Measurements from ENCODE around the gene RGS3. TPM values are rescaled to one million over a fixed set of nuclear protein-coding genes. Genes with fewer than 3 reads are reported as not detected.

Gene RGS3
- total and polyA plus RNA-seq, 10 of the 15 experiments (the other 5 are each of a cell fraction or from before 2014, with no cell fraction given), result 2.9 to 138 (median 28.8) TPM

DNA sequence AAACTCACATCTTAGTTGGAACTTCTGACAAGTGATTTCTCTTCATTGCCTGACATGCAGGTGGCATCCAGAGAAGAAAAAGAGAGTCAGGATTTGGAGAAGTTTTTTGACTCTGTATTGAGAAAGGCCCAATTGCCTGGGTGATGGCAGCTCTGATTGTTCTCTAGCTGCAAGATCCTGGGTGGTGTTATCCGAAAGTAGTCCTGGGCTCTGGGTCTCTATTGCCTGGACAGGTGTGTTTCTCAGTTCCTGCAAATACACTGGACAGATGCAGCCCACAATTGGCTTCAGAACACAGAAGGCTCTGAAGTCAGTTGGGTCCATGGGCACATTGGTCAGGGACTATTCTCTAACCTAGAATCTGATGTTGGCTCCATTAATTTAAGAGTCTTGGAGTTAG lies 67.4 kb downstream of the RGS3 start:
- DNase-seq (ENCODE audit: low read depth, low spot score) (no peak), ATAC-seq (no peak), FAIRE-seq (no peak)
- ChIA-PET SMC1A (ENCODE audit: uncharacterized antibody, unreplicated experiment) (interaction anchor here (1.0 to 1.8 kb wide), 2 partner anchors 33 to 166 kb away, joined by 4 to 6 read pairs; no protein-coding TSS in a partner anchor), RAD21 (ENCODE audit: unreplicated experiment) (interaction anchor here (1.1 to 1.4 kb wide), 2 partner anchors 11 to 42 kb away, joined by 3 read pairs; no protein-coding TSS in a partner anchor), CTCF (interaction anchor here (4.7 kb wide), 1 partner anchor 60 kb away, joined by 19 read pairs; no protein-coding TSS in a partner anchor), POLR2A (interaction anchor here (1.1 kb wide), 1 partner anchor 9 kb away, joined by 4 read pairs; no protein-coding TSS in a partner anchor)
- Histone ChIP-seq H3K79me2 (ENCODE audit: control insufficient read depth, insufficient read depth, low read length) (peaks cover 10% of the 10 kb centered on the region), H3K4me1 (ENCODE audit: control insufficient read depth, insufficient read depth, low read length) (no peaks in the 10 kb centered on the region), H3K9ac (ENCODE audit: control insufficient read depth, insufficient read depth, low read length) (no peak overlapping the region), H3K4me2 (ENCODE audit: control insufficient read depth, insufficient read depth) (no peak overlapping the region), H3K27ac (ENCODE audit: control insufficient read depth, insufficient read depth) (no peak overlapping the region), H3K27me3 (replicated peaks in 1 of 2; ENCODE audit: control insufficient read depth in 2 of 2, insufficient read depth in 2 of 2, low read length in 1 of 2) (no peaks in the 10 kb centered on the region), H3K36me3 (ENCODE audit: control insufficient read depth in 2 of 2, insufficient read depth in 2 of 2, low read length in 1 of 2) (peaks cover 42 to 52% of the 10 kb centered on the region in 2 experiments), H2AFZ (ENCODE audit: control insufficient read depth, low read depth, low read length) (no peak overlapping the region), H4K20me1 (ENCODE audit: control insufficient read depth, insufficient read depth) (peaks cover 15% of the 10 kb centered on the region), H3K4me3 (no peak overlapping the region), H3K9me3 (replicated peaks; ENCODE audit: control insufficient read depth, insufficient read depth, low read length) (no peaks in the 10 kb centered on the region)
- BruUV-seq (replicated peaks), result no TSS peak
- in situ Hi-C loops (cut with MboI), result no loop called here
- 53% methylated on average over 1 of the region's 1 CpG for WGBS (ENCODE audit: insufficient coverage, insufficient replicate concordance, low lambda C conversion rate, missing lambda C conversion rate)
- intact Hi-C loops (cut with micrococcal nuclease; ENCODE audit: unreplicated experiment), result no loop called here
- TF ChIP-seq RB1 (IDR thresholded peaks at IDR 0.05; ENCODE audit: borderline replicate concordance), result no peak
- no peak for TF ChIP-seq POLR2AphosphoS2 (IDR thresholded peaks at IDR 0.05; ENCODE audit: low read depth, low read length)
- no peak for TF ChIP-seq KDM1A (IDR thresholded peaks at IDR 0.05; ENCODE audit: borderline replicate concordance)
- no peak for TF ChIP-seq KAT2A (conservative IDR thresholded peaks at IDR 0.05; ENCODE audit: control insufficient read depth, low read depth, low read length)
- TF ChIP-seq ZNF384 (IDR thresholded peaks at IDR 0.05; ENCODE audit: borderline replicate concordance, low read depth, low read length), result no peak
- TF ChIP-seq, protein P1, sequence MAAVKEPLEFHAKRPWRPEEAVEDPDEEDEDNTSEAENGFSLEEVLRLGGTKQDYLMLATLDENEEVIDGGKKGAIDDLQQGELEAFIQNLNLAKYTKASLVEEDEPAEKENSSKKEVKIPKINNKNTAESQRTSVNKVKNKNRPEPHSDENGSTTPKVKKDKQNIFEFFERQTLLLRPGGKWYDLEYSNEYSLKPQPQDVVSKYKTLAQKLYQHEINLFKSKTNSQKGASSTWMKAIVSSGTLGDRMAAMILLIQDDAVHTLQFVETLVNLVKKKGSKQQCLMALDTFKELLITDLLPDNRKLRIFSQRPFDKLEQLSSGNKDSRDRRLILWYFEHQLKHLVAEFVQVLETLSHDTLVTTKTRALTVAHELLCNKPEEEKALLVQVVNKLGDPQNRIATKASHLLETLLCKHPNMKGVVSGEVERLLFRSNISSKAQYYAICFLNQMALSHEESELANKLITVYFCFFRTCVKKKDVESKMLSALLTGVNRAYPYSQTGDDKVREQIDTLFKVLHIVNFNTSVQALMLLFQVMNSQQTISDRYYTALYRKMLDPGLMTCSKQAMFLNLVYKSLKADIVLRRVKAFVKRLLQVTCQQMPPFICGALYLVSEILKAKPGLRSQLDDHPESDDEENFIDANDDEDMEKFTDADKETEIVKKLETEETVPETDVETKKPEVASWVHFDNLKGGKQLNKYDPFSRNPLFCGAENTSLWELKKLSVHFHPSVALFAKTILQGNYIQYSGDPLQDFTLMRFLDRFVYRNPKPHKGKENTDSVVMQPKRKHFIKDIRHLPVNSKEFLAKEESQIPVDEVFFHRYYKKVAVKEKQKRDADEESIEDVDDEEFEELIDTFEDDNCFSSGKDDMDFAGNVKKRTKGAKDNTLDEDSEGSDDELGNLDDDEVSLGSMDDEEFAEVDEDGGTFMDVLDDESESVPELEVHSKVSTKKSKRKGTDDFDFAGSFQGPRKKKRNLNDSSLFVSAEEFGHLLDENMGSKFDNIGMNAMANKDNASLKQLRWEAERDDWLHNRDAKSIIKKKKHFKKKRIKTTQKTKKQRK (IDR thresholded peaks at IDR 0.05; ENCODE audit: low read depth, low read length), result no peak
- TF ChIP-seq JUNB (IDR thresholded peaks at IDR 0.05), result no peak
- no peak for TF ChIP-seq POLR2AphosphoS5 (IDR thresholded peaks at IDR 0.05; ENCODE audit: low read length)
- no peak for TF ChIP-seq DPF2 (IDR thresholded peaks at IDR 0.05)
- no peak for TF ChIP-seq RAD51 (IDR thresholded peaks at IDR 0.05)
- TF ChIP-seq, protein P2, sequence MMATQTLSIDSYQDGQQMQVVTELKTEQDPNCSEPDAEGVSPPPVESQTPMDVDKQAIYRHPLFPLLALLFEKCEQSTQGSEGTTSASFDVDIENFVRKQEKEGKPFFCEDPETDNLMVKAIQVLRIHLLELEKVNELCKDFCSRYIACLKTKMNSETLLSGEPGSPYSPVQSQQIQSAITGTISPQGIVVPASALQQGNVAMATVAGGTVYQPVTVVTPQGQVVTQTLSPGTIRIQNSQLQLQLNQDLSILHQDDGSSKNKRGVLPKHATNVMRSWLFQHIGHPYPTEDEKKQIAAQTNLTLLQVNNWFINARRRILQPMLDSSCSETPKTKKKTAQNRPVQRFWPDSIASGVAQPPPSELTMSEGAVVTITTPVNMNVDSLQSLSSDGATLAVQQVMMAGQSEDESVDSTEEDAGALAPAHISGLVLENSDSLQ (IDR thresholded peaks at IDR 0.05), result no peak
- TF ChIP-seq, protein P3, sequence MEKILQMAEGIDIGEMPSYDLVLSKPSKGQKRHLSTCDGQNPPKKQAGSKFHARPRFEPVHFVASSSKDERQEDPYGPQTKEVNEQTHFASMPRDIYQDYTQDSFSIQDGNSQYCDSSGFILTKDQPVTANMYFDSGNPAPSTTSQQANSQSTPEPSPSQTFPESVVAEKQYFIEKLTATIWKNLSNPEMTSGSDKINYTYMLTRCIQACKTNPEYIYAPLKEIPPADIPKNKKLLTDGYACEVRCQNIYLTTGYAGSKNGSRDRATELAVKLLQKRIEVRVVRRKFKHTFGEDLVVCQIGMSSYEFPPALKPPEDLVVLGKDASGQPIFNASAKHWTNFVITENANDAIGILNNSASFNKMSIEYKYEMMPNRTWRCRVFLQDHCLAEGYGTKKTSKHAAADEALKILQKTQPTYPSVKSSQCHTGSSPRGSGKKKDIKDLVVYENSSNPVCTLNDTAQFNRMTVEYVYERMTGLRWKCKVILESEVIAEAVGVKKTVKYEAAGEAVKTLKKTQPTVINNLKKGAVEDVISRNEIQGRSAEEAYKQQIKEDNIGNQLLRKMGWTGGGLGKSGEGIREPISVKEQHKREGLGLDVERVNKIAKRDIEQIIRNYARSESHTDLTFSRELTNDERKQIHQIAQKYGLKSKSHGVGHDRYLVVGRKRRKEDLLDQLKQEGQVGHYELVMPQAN (conservative IDR thresholded peaks at IDR 0.05), result no peak
- TF ChIP-seq YBX1 (IDR thresholded peaks at IDR 0.05), result no peak
- TF ChIP-seq, protein P4, sequence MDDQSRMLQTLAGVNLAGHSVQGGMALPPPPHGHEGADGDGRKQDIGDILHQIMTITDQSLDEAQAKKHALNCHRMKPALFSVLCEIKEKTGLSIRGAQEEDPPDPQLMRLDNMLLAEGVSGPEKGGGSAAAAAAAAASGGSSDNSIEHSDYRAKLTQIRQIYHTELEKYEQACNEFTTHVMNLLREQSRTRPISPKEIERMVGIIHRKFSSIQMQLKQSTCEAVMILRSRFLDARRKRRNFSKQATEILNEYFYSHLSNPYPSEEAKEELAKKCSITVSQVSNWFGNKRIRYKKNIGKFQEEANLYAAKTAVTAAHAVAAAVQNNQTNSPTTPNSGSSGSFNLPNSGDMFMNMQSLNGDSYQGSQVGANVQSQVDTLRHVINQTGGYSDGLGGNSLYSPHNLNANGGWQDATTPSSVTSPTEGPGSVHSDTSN (IDR thresholded peaks at IDR 0.05; ENCODE audit: insufficient replicate concordance, low read depth, low read length), result no peak
- no peak for TF ChIP-seq TCF12 (IDR thresholded peaks at IDR 0.05; ENCODE audit: low read depth, low read length)
- no peak for TF ChIP-seq MTA3 (IDR thresholded peaks at IDR 0.05; ENCODE audit: borderline replicate concordance, low read length)
- TF ChIP-seq ZNF217 (IDR thresholded peaks at IDR 0.05), result no peak
- no peak for TF ChIP-seq TBL1XR1 (IDR thresholded peaks at IDR 0.05; ENCODE audit: low read depth, low read length)

Measured in GM12878 (cell line).